ENCODE results near the gene UQCR11. TPM values are rescaled to one million over a fixed set of nuclear protein-coding genes. Genes with fewer than 3 reads are reported as not detected.

The UQCR11 gene
- total and polyA plus RNA-seq, 2 of the 4 experiments (the other 2 are of a cell fraction) = 29.2 to 177 TPM

DNA sequence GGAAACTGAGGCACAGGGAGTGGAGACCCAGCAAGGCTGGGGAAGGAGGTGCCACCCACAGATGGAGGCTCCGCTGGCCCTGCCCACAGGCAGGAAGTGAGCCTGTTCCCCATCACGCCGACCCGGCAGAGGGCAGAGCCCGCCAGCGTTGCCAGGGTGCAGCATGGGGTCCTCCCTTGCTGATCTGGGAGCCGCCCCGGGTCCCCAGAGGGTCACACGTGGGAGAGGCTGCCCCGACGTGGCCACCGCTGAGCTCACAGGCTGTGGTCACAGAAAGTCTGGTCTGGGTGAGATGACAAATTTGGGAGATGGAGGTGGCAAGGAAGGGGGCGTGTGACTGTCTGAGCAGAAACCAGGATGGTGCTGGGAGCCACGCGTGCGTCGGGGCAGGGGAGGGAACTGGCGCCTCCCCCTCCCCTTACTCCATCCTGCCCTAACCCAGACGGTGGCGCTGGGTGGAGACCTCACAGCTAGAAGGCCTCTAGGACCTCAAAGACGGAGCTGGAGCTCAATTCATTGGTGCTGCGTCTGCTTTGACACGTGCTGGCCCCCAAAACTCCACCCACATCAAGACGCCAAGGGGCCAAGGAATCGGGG, 44.9 kb downstream of the UQCR11 start:
- POLR2A ChIA-PET (ENCODE audit: unreplicated experiment) = no interaction called here
- peaks cover 23% of the 10 kb centered on the region for H3K36me3 ChIP-seq (ENCODE audit: control insufficient read depth, insufficient read depth, low read length)
- no peak overlapping the region for H3K4me2 ChIP-seq (ENCODE audit: low read depth, low read length)
- no peak overlapping the region for H4K91ac ChIP-seq (ENCODE audit: insufficient read depth, low read depth, low read length)
- no peak for DNase-seq
- no peak overlapping the region for H2BK15ac ChIP-seq (ENCODE audit: low read depth, low read length)
- H3K23ac ChIP-seq (ENCODE audit: low read depth, low read length) = no peak overlapping the region
- BruUV-seq (replicated peaks) = no TSS peak
- H2BK20ac ChIP-seq (ENCODE audit: low read depth, low read length) = no peak overlapping the region
- no peak overlapping the region for H3K14ac ChIP-seq (replicated peaks; ENCODE audit: low read depth, low read length)
- H2BK120ac ChIP-seq (ENCODE audit: low read depth, low read length) = no peak overlapping the region
- intact Hi-C loops (cut with micrococcal nuclease) (loop anchor here (10.0 kb wide), 1 partner anchor 994 kb away; no protein-coding TSS in a partner anchor), dilution Hi-C loops (cut with HindIII; ENCODE audit: low sequenced_read_pairs, unreplicated experiment) (no loop called here), in situ Hi-C loops (cut with MboI; ENCODE audit: low sequenced_read_pairs) (no loop called here)
- H3K56ac ChIP-seq (ENCODE audit: extremely low read depth, insufficient read depth, low read length) = no peak overlapping the region
- TF ChIP-seq, protein P1, sequence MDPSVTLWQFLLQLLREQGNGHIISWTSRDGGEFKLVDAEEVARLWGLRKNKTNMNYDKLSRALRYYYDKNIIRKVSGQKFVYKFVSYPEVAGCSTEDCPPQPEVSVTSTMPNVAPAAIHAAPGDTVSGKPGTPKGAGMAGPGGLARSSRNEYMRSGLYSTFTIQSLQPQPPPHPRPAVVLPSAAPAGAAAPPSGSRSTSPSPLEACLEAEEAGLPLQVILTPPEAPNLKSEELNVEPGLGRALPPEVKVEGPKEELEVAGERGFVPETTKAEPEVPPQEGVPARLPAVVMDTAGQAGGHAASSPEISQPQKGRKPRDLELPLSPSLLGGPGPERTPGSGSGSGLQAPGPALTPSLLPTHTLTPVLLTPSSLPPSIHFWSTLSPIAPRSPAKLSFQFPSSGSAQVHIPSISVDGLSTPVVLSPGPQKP (IDR thresholded peaks at IDR 0.05; ENCODE audit: borderline replicate concordance, low read depth, low read length) = no peak
- TF ChIP-seq RCOR1 (IDR thresholded peaks at IDR 0.05; ENCODE audit: insufficient replicate concordance, low read length) = no peak
- no peak for TF ChIP-seq CTCF (conservative IDR thresholded peaks at IDR 0.05; ENCODE audit: low read depth, low read length)
- no peak for TF ChIP-seq NFE2L2 (IDR thresholded peaks at IDR 0.05; ENCODE audit: low read depth, low read length)
- no peak for TF ChIP-seq POLR2A (IDR thresholded peaks at IDR 0.05; ENCODE audit: low read depth, low read length)
- TF ChIP-seq FOS (IDR thresholded peaks at IDR 0.05; ENCODE audit: low read depth, low read length) = no peak
- TF ChIP-seq BHLHE40 (IDR thresholded peaks at IDR 0.05; ENCODE audit: low read depth, low read length) = no peak
- TF ChIP-seq RAD21 (IDR thresholded peaks at IDR 0.05; ENCODE audit: low read length) = no peak
- TF ChIP-seq RFX5 (IDR thresholded peaks at IDR 0.05; ENCODE audit: low read depth, low read length) = no peak
- no peak for TF ChIP-seq MXI1 (IDR thresholded peaks at IDR 0.05; ENCODE audit: borderline replicate concordance, low read depth, low read length)
- TF ChIP-seq SMC3 (IDR thresholded peaks at IDR 0.05; ENCODE audit: low read depth, low read length) = no peak
- TF ChIP-seq MAFK (IDR thresholded peaks at IDR 0.05; ENCODE audit: low read depth, low read length) = no peak
- TF ChIP-seq, protein P2, sequence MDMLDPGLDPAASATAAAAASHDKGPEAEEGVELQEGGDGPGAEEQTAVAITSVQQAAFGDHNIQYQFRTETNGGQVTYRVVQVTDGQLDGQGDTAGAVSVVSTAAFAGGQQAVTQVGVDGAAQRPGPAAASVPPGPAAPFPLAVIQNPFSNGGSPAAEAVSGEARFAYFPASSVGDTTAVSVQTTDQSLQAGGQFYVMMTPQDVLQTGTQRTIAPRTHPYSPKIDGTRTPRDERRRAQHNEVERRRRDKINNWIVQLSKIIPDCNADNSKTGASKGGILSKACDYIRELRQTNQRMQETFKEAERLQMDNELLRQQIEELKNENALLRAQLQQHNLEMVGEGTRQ (IDR thresholded peaks at IDR 0.05; ENCODE audit: low read depth, low read length) = no peak
- TF ChIP-seq CHD1 (IDR thresholded peaks at IDR 0.05; ENCODE audit: low read depth, low read length) = no peak
- TF ChIP-seq CEBPB (IDR thresholded peaks at IDR 0.05; ENCODE audit: low read depth, low read length) = no peak
- TF ChIP-seq MAZ (IDR thresholded peaks at IDR 0.05; ENCODE audit: borderline replicate concordance, low read depth, low read length) = no peak
- no peak overlapping the region for H2AK9ac ChIP-seq (replicated peaks; ENCODE audit: low read depth, low read length, poor library complexity)
- CTCF ChIA-PET = interaction anchor here (0.6 kb wide), 1 partner anchor 97 kb away, joined by 3 read pairs; no protein-coding TSS in a partner anchor
- peaks cover 83% of the 10 kb centered on the region for H4K20me1 ChIP-seq (ENCODE audit: insufficient read depth, low read length)
- no peak overlapping the region for H4K8ac ChIP-seq (ENCODE audit: low read depth in 2 of 2, low read length in 2 of 2)
- H3K4me3 ChIP-seq (ENCODE audit: insufficient read depth, low read depth, low read length) = no peak overlapping the region
- no peak for ATAC-seq (ENCODE audit: low read depth)
- peaks cover 5 to 61% of the 10 kb centered on the region in 2 experiments; a peak in 3 of 4 replicates for H3K79me1 ChIP-seq (ENCODE audit: low read depth in 1 of 2, low read length in 2 of 2)
- H3K18ac ChIP-seq (ENCODE audit: low read depth, low read length) = no peak overlapping the region
- H3K4ac ChIP-seq (ENCODE audit: low read depth, low read length) = no peak overlapping the region
- H2AFZ ChIP-seq (replicated peaks; ENCODE audit: low read length, poor library complexity) = no peak overlapping the region
- H3K9me3 ChIP-seq (ENCODE audit: control insufficient read depth, insufficient read depth, low read length) = no peaks in the 10 kb centered on the region
- 74% methylated on average over 9 of the region's 25 CpGs; no CpG with 5 or more reads in 1 of the 2 experiments for WGBS, 2 experiments (ENCODE audit: extremely low coverage in 2 of 2, insufficient read length in 1 of 2)
- H3K9me1 ChIP-seq (ENCODE audit: insufficient read depth, low read length) = peaks cover 18% of the 10 kb centered on the region
- no peak overlapping the region for H3K9ac ChIP-seq (ENCODE audit: low read depth, low read length)
- H3K4me1 ChIP-seq (ENCODE audit: control insufficient read depth, insufficient read depth, low read length) = peaks cover 2% of the 10 kb centered on the region; the same call in 1 of the 2 replicates
- H2AK5ac ChIP-seq (ENCODE audit: low read depth, low read length) = no peak overlapping the region
- H2BK5ac ChIP-seq (ENCODE audit: low read depth, low read length, poor library complexity, severe bottlenecking) = no peak overlapping the region
- no peak overlapping the region for H4K5ac ChIP-seq (ENCODE audit: low read depth, low read length)
- no peak overlapping the region for H3K27ac ChIP-seq (ENCODE audit: insufficient read depth, low read length)
- no peaks in the 10 kb centered on the region for H3K27me3 ChIP-seq (ENCODE audit: control insufficient read depth, insufficient read depth, low read length)

Measured in IMR-90 (cell line).